ENCODE measurements around the gene ABCA3. TPM values are rescaled to one million over a fixed set of nuclear protein-coding genes. Genes with fewer than 3 reads are reported as not detected.

The ABCA3 gene
- total RNA-seq, 2 experiments from 2014 or later = 8.3 to 8.7 TPM

DNA sequence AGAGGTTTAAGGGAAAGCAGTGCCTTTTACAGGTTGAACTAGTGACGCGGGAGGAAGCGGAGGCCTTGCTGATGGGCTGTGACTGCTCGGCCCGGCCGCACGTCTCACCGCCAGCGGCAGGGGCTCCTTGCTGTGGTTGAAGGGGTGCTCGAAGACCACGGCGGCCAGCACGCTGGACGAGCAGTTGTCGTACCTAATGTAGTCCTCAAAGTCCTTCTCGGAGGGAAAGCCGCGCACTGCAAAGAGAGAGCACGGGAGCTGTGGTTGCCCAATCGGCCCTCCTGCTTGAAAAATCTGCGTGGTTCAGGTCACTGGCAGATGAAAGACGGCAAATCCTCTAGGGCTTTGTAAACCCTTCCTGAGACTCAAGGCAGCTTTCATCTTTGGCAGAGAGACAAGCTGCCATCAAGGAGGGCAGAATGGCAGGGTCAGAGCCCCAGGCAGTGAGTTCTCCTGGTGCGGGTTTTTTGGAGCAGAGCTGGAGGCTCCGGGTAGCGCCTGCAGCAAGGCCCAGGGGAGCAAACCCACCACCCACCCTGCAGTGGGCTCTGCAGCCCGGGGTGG, 16.1 kb downstream of the ABCA3 start:
- POLR2A ChIA-PET = no interaction called here
- H3K36me3 Mint-ChIP-seq (ENCODE audit: low read depth) = no peaks in the 10 kb centered on the region
- H3K27ac Mint-ChIP-seq = no peak overlapping the region
- H3K4me3 Mint-ChIP-seq = no peak overlapping the region
- peaks cover 2% of the 10 kb centered on the region for H3K27me3 Mint-ChIP-seq
- no peaks in the 10 kb centered on the region for H3K9me3 Mint-ChIP-seq
- no peak for DNase-seq
- CTCF ChIA-PET = no interaction called here
- no peaks in the 10 kb centered on the region for H3K4me1 Mint-ChIP-seq

DNA sequence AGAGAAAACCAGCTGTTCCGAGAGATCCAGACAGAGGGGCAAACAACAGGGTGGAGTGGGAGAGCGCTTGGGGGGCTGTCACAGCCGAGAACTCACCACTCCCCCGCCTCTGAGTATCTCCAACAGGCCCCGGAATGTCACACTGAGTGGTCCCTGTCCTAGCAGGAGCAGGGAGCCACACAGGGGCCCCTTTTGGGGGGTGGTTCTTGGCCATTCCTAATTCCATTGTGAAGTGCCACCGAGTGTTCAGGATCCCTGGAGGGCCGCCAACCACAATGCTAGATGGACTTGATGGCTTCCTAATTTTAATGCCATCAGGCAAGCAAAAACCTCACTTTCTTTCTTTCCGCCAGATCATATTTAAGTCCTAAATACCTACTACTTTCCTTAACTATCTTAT, 16.8 kb downstream of the ABCA3 start:
- CTCF ChIA-PET = no interaction called here
- POLR2A ChIA-PET = no interaction called here
- no peak for DNase-seq
- Mint-ChIP-seq H3K9me3 (no peaks in the 10 kb centered on the region), H3K36me3 (ENCODE audit: low read depth) (no peaks in the 10 kb centered on the region), H3K4me3 (no peak overlapping the region), H3K27me3 (peaks cover 2% of the 10 kb centered on the region), H3K4me1 (no peaks in the 10 kb centered on the region), H3K27ac (no peak overlapping the region)

DNA sequence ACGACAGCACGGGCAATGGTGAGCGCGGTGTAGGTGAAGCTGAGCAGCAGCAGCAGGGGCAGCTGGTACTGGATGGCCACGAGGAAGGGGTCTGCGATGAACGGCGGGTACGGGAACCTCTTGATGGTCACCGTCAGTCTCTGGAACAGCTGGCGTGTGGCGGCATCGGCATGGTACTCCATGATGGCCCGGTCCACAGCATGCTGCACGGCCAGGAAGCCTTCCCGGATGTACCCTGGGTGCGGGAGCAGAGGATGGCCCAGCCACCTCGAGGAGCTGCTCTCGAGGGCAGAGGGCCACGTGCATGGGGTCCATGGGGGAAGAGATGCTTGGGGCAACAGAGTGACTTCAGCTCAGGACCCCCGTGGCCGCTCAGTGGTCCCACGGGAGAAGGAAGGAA, 20.9 kb downstream of the ABCA3 start:
- H3K27ac Mint-ChIP-seq = no peak overlapping the region
- no peaks in the 10 kb centered on the region for H3K27me3 Mint-ChIP-seq
- no peaks in the 10 kb centered on the region for H3K4me1 Mint-ChIP-seq
- ChIA-PET POLR2A (no interaction called here), CTCF (interaction anchor here (0.6 kb wide), 1 partner anchor 168 kb away, joined by 3 read pairs; no protein-coding TSS in a partner anchor)
- H3K9me3 Mint-ChIP-seq = no peaks in the 10 kb centered on the region
- H3K36me3 Mint-ChIP-seq (ENCODE audit: low read depth) = no peaks in the 10 kb centered on the region
- no peak for DNase-seq
- H3K4me3 Mint-ChIP-seq = no peak overlapping the region

DNA sequence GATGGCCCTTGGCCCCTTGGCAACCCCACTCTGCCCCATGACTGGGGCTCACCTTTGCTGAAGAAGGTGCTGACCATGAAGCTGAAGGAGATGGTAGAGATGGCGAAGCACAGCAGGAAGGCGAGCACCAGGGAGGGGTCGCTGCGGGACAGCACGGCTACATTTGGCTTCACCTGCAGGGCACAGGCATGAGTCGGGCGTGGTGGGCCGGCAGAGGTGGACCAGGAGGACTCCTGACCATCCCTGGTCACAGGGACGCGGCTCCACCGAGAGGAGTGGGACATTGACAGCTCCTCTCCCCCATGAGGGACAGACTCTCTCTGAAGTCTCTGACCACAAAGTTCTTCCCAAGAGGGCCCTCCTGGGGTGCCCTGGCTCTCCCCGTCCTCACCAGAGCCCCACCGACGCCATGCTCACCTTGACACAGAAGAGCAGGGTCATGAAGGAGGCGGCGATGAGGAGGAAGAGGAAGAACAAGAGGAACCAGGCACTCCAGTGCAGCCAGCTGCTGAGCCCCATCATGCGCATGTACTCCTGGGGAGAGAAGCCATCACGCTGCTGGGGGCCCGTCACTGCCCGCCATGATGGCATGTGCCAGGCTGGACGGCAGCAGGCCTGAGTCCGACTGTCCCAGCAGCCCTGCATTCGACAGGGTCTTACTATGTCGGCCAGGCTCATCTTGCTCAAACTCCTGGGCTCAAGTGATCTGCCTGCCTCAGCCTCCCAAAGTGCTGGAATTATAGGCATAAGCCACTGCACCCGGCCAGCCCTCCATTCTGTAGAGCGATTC, 23.1 kb downstream of the ABCA3 start:
- ChIA-PET CTCF (no interaction called here), POLR2A (no interaction called here)
- no peak overlapping the region for H3K4me3 Mint-ChIP-seq
- H3K27me3 Mint-ChIP-seq = no peaks in the 10 kb centered on the region
- H3K27ac Mint-ChIP-seq = no peak overlapping the region
- no peaks in the 10 kb centered on the region for H3K9me3 Mint-ChIP-seq
- no peak for DNase-seq
- no peaks in the 10 kb centered on the region for H3K4me1 Mint-ChIP-seq
- H3K36me3 Mint-ChIP-seq (ENCODE audit: low read depth) = no peaks in the 10 kb centered on the region

DNA sequence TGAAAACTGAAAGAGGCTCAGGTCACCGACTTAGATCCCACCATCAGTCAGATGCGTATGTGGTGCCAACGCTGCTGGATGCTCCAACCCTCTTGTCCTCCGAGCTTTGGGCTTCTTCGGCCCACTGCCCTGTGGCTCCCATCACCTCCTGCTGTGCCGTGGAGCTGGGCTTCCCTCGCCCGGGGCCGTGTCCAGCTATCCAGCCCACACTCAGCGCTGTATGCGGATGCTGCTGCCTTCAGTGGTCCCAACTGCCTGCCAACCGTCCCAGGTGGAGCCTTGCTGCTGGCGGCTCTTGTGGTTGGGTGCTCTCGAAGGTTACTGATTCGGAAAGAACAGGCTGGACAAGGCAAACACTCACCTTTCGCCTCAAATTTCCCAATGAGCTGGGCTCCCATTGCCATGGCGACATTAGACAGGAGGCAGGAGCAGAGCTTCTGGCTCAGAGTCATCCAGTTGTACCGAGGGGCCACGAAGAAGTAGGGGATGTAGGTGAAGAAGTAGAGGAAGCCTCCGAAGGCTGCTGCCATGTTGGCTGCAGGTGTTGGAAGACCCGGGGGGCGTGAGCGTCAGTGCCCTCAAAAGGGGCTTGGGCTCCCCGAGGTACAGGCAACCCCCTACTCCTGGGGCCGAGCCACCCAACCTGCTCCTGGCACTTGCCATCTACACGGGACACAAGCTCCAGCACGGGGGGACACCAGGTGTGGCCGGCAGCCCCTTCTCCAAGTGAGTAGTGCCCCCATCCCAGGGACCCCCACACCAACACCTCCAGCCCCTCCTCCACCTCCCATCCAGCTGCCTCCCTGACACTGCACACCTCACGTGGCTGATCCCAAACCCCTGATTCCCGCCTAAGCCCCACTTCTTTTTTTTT, 32.2 kb downstream of the ABCA3 start:
- H3K4me3 Mint-ChIP-seq = no peak overlapping the region

DNA sequence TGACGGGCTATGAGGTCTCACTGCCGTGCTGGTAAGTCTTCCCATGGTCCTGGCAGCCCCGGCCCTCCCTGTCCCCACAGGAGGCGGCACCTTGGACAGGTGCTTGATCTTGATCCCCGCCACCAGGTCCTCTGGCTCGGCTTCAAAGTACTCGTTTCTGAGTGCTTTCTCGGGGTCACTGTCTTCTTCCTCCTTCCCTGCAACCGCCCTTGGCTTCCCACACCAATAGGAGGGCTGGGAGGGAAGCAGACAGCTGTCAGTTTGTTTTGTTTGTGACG, 40.7 kb downstream of the ABCA3 start:
- ChIA-PET CTCF (no interaction called here), POLR2A (no interaction called here)
- peaks cover 8% of the 10 kb centered on the region for H3K4me1 Mint-ChIP-seq
- no peaks in the 10 kb centered on the region for H3K9me3 Mint-ChIP-seq
- H3K4me3 Mint-ChIP-seq = no peak overlapping the region
- no peaks in the 10 kb centered on the region for H3K36me3 Mint-ChIP-seq (ENCODE audit: low read depth)
- DNase-seq = no peak
- no peaks in the 10 kb centered on the region for H3K27me3 Mint-ChIP-seq
- no peak overlapping the region for H3K27ac Mint-ChIP-seq

More for the DNA sequence above, 32.2 kb downstream of the ABCA3 start:
- POLR2A ChIA-PET = no interaction called here
- CTCF ChIA-PET = interaction anchor here (1.0 kb wide), 1 partner anchor 8 kb away, joined by 4 read pairs; no protein-coding TSS in a partner anchor
- Mint-ChIP-seq H3K36me3 (ENCODE audit: low read depth) (no peaks in the 10 kb centered on the region), H3K27ac (no peak overlapping the region), H3K27me3 (no peaks in the 10 kb centered on the region), H3K9me3 (no peaks in the 10 kb centered on the region), H3K4me1 (no peaks in the 10 kb centered on the region)
- no peak for DNase-seq

DNA sequence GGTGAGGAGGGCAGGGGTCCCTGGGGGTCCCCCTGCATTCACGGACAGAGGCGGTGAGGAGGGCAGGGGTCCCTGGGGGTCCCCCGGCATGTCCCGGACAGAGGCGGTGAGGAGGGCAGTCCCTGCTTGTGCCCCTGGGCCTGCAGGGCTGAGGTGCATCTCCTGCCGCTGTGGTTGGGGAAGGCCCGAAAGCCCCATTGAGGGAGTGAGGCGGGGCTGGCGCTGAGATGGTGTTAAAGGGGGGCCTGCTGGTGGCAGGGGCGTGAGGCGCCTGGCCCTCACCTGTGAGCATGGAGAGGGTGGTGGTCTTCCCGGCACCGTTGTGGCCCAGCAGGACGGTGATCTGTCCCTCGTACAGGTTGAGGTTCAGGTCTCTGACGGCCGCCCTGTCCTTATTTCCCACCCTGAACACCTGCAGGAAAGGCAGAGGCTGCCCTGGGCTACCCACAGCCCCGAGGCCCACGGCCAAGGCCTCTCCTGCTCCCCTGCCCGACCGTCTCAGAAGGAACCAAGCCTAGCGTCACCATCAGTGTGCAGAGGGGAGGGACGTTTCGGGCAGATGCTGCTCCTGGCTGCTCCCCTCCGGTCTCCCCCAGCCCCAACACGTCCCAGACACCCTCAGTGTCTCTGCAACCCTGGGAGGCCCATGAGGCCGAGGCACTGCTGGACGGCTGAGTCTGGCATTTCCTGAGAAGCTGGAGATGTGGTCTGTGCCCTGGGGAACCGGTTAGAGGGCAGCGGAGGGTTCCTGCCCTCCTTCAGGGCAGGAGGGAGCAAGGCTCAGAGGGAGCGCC, 41.2 kb downstream of the ABCA3 start:
- no peak overlapping the region for H3K27ac Mint-ChIP-seq
- H3K4me1 Mint-ChIP-seq = peaks cover 8% of the 10 kb centered on the region
- POLR2A ChIA-PET = no interaction called here
- no peak overlapping the region for H3K4me3 Mint-ChIP-seq
- DNase-seq = no peak
- no peaks in the 10 kb centered on the region for H3K36me3 Mint-ChIP-seq (ENCODE audit: low read depth)
- CTCF ChIA-PET = no interaction called here
- no peaks in the 10 kb centered on the region for H3K9me3 Mint-ChIP-seq
- H3K27me3 Mint-ChIP-seq = no peaks in the 10 kb centered on the region

DNA sequence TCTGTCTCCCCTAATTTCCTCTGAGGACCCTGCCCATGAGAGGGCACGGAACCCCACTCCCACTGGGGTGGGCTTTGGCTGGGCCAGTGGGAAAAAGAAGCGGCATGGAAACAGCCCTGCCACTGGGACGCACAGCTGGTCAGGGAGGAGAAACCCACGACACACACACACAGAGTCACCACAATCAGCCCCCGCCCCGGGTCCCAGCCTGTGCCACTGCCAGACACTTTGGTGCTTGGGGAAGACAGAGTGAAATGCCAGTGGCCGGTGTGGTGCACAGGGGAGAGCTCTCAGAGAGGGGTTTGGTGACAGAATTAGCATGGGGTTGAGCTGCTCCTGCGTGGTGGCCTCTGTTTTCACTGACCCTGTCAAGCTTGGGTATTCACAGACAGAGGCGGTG, 41.9 kb downstream of the ABCA3 start:
- no peaks in the 10 kb centered on the region for H3K36me3 Mint-ChIP-seq (ENCODE audit: low read depth)
- H3K4me1 Mint-ChIP-seq = peaks cover 8% of the 10 kb centered on the region
- no peaks in the 10 kb centered on the region for H3K9me3 Mint-ChIP-seq
- no peaks in the 10 kb centered on the region for H3K27me3 Mint-ChIP-seq
- CTCF ChIA-PET = no interaction called here
- POLR2A ChIA-PET = no interaction called here
- H3K4me3 Mint-ChIP-seq = no peak overlapping the region
- H3K27ac Mint-ChIP-seq = no peak overlapping the region
- DNase-seq = no peak

DNA sequence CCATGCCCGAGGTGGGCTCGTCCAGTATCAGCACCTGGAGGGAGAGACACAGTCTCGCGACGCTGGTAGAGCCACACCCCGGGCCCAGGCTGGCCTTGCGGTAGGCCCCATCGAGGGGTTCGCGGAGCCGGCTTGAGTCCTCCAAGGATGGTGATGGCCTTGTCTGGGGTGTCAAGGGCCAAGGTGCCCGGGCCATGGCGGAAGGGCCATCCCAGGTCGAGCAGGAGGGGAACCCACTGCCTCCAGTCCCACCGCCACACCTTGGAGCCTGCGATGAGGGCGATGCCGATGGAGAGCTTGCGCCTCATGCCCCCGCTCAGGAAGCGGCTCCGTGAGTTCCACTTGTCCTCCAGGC, 43.0 kb downstream of the ABCA3 start:
- Mint-ChIP-seq H3K4me3 (no peak overlapping the region), H3K9me3 (no peaks in the 10 kb centered on the region), H3K27me3 (no peaks in the 10 kb centered on the region), H3K4me1 (peaks cover 8% of the 10 kb centered on the region), H3K36me3 (ENCODE audit: low read depth) (no peaks in the 10 kb centered on the region), H3K27ac (no peak overlapping the region)
- no peak for DNase-seq
- ChIA-PET POLR2A (no interaction called here), CTCF (no interaction called here)

DNA sequence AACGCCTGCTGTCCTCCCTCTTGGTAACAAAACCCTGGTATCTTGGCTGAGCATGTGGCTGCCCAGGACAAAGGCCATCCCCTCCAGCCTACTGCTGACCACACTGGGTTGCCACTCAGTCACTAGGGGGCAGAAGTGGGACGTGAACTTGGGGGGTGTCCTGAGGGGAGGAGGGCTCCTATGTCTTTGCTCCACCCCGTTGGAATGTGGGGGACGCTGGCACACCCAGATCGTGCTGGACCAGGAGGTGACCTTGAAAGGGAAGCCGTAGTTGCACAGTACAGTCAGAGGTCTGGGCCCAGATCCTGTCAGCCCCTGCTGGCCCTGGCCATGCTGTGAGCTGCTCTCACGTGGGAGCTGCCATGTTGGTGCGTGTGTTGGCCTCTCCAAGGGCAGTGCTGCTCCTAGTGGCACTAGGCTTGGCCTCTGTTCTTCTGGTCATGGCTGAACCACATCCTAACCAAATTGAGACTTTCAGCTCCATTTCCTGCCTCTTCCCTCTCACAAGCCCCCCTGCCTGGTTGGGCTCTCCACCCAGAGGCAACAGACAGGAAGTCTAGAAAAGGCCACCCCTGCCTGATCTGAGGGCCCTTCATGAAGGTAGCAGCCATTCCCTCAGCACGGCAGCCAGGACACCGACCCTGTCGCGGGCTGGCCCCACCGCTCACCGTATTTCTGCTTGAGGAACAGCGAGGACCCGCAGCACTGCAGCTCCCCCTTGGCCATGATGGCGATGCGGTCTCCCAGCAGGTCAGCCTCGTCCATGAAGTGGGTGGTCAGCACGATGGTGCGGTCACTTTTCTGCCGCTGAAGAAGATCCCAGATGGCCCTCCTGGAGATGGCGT, 43.6 kb downstream of the ABCA3 start:
- ChIA-PET POLR2A (no interaction called here), CTCF (no interaction called here)
- Mint-ChIP-seq H3K9me3 (no peaks in the 10 kb centered on the region), H3K4me3 (no peak overlapping the region), H3K27me3 (no peaks in the 10 kb centered on the region), H3K27ac (no peak overlapping the region), H3K36me3 (ENCODE audit: low read depth) (no peaks in the 10 kb centered on the region), H3K4me1 (peaks cover 8% of the 10 kb centered on the region)
- DNase-seq = no peak

DNA sequence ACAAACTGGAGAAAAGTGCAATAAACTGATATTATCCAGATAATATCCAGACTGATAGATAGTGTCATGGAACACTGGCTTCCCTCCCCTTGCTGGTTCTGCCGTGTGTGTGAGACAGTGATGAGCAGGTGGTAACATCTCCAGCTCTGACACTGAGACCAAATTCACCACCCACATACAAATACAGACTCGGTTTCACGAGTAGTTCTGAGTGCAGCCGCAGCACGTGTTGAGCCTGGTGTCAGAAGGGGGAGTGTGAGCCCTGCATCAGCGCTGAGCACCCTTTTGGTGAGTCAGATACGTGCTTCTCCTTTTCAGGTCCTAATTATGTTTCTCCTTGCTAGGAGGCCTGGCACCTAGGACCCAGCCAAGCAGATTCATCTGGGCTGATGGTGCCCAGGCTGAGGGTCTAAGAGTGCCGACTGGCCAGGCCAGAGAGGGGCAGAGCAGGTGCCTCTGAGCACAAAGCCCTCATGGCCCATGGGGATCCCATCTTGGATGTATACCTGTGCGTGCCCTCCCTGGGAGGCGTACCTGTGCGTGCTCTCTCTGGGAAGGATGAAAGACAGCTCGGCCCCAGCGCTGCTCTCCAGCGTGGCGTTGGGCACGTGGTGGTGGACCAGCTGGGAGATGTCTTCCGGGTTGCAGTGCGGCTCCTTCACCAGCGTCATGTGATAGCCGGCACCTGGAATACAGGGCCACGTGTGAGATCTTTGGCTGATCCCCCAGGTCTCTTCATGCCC, 45.3 kb downstream of the ABCA3 start:
- POLR2A ChIA-PET = no interaction called here
- Mint-ChIP-seq H3K9me3 (no peaks in the 10 kb centered on the region), H3K4me1 (peaks cover 8% of the 10 kb centered on the region), H3K27ac (no peak overlapping the region), H3K36me3 (ENCODE audit: low read depth) (no peaks in the 10 kb centered on the region), H3K27me3 (no peaks in the 10 kb centered on the region), H3K4me3 (no peak overlapping the region)
- CTCF ChIA-PET = no interaction called here
- no peak for DNase-seq

DNA sequence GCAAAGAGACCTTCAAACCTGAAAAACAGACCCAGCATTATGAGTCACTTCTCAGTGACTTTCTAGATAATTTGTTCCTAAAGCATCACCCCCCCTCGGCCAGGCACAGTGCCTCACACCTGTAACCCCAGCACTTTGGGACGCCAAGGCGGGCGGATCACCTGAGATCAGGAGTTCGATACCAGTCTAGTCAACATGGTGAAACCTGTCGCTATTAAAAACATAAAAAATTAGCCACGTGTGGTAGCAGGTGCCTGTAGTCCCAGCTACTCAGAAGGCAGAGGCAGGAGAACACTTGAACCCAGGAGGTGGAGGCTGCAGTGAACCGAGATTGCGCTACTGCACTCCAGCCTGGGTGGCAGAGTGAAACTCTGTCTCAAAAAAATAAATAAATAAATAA, 48.3 kb downstream of the ABCA3 start:
- ChIA-PET CTCF (no interaction called here), POLR2A (no interaction called here)
- DNase-seq = no peak
- H3K27ac Mint-ChIP-seq = no peak overlapping the region
- H3K27me3 Mint-ChIP-seq = no peaks in the 10 kb centered on the region
- H3K4me1 Mint-ChIP-seq = peaks cover 7% of the 10 kb centered on the region
- H3K36me3 Mint-ChIP-seq (ENCODE audit: low read depth) = no peaks in the 10 kb centered on the region
- H3K4me3 Mint-ChIP-seq = no peak overlapping the region
- H3K9me3 Mint-ChIP-seq = no peaks in the 10 kb centered on the region

Data from activated CD4-positive, alpha-beta memory T cell treated with anti-CD3 and anti-CD28 coated beads, Interleukin-2, amount 10 ng/mL, durations not matched to agents 7 days and 5 days (primary cell).